Smooth muscle cell (in vitro differentiated cells): ENCODE data around the gene CHKA. TPM values are rescaled to one million over a fixed set of nuclear protein-coding genes. Genes with fewer than 3 reads are reported as not detected.

ENCODE experiments used
- DNase-seq: peaks from one replicate; lab custom pipeline; 2025; ENCODE audit not compliant: unreplicated experiment; lab: John Stamatoyannopoulos, UW
- H2AFZ ChIP-seq: fragments of 200-600 bp; sonication (generic); 2 replicates; pipeline ENCODE4 v1.6.0; 2016; ENCODE audit warnings: antibody characterized with exemption, low read depth, mild to moderate bottlenecking
- H3F3A ChIP-seq: fragments of 200-600 bp; sonication (generic); 2 replicates; pipeline ENCODE4 v1.6.0; 2017; ENCODE audit warnings: antibody characterized with exemption, low read depth
- H3K27ac ChIP-seq: fragments of 200-600 bp; sonication (generic); 2 replicates; pipeline ENCODE4 v1.5.1; 2016; ENCODE audit warnings: low read depth, mild to moderate bottlenecking
- H3K27me3 ChIP-seq: fragments of 200-600 bp; sonication (generic); 2 replicates; pipeline ENCODE4 v1.6.1; 2016; ENCODE audit warnings: low read depth, mild to moderate bottlenecking
- H3K36me3 ChIP-seq: fragments of 200-600 bp; sonication (generic); 2 replicates; pipeline ENCODE4 v1.5.1; 2016; ENCODE audit warnings: low read depth
- H3K4me1 ChIP-seq: fragments of 200-600 bp; sonication (generic); 2 replicates; pipeline ENCODE4 v1.5.1; 2016; ENCODE audit warnings: low read depth
- H3K4me2 ChIP-seq: fragments of 200-600 bp; sonication (generic); 2 replicates; pipeline ENCODE4 v1.6.0; 2016; ENCODE audit warnings: mild to moderate bottlenecking
- H3K4me3 ChIP-seq: fragments of 200-600 bp; sonication (generic); 2 replicates; pipeline ENCODE4 v1.5.1; 2016; ENCODE audit warnings: mild to moderate bottlenecking
- H3K79me2 ChIP-seq: fragments of 200-600 bp; sonication (generic); 2 replicates; pipeline ENCODE4 v1.6.0; 2016; ENCODE audit warnings: low read depth, mild to moderate bottlenecking
- H3K9ac ChIP-seq: fragments of 200-600 bp; sonication (generic); 2 replicates; pipeline ENCODE4 v1.6.0; 2016; ENCODE audit warnings: low read depth
- H3K9me3 ChIP-seq: fragments of 200-600 bp; sonication (generic); replicated peaks from 2 replicates; pipeline ENCODE4 v1.5.1; 2016; ENCODE audit warnings: low read depth
- H4K20me1 ChIP-seq: fragments of 200-600 bp; sonication (generic); 2 replicates; pipeline ENCODE4 v1.6.0; 2016; ENCODE audit warnings: low read depth
- WGBS: methylation state at CpG from one replicate; pipeline ENCODE4 v1.1.7; 2016; ENCODE audit warnings: low lambda C conversion rate; 5-methylcytosine and 5-hydroxymethylcytosine counted together
- polyA plus RNA-seq: library from polyadenylated mRNA; unstranded; fragments of >200 nt; fragmentation: Nextera tagmentation; extraction: Ambion mirVana; gene quantifications from 2 replicates; pipeline ENCODE4 v1.2.1, GENCODE V29; 2016
- total RNA-seq: library from RNA; depleted of rRNA; stranded (reverse); fragments of >200 nt; gene quantifications from 2 replicates; pipeline ENCODE4 v1.2.3, GENCODE V29; 2014
- TF ChIP-seq, protein P1 (sequence below): fragments of 200-600 bp; sonication (generic); IDR thresholded peaks from 2 replicates; pipeline ENCODE4 v1.5.1; 2017; ENCODE audit warnings: borderline replicate concordance, mild to moderate bottlenecking, antibody characterized with exemption; ENCODE audit not compliant: insufficient read depth, poor library complexity, severe bottlenecking

CHKA gene
- total RNA-seq (15.9 and 31.1 TPM in 2 replicates), polyA plus RNA-seq (19.9 and 21.7 TPM in 2 replicates)

DNA sequence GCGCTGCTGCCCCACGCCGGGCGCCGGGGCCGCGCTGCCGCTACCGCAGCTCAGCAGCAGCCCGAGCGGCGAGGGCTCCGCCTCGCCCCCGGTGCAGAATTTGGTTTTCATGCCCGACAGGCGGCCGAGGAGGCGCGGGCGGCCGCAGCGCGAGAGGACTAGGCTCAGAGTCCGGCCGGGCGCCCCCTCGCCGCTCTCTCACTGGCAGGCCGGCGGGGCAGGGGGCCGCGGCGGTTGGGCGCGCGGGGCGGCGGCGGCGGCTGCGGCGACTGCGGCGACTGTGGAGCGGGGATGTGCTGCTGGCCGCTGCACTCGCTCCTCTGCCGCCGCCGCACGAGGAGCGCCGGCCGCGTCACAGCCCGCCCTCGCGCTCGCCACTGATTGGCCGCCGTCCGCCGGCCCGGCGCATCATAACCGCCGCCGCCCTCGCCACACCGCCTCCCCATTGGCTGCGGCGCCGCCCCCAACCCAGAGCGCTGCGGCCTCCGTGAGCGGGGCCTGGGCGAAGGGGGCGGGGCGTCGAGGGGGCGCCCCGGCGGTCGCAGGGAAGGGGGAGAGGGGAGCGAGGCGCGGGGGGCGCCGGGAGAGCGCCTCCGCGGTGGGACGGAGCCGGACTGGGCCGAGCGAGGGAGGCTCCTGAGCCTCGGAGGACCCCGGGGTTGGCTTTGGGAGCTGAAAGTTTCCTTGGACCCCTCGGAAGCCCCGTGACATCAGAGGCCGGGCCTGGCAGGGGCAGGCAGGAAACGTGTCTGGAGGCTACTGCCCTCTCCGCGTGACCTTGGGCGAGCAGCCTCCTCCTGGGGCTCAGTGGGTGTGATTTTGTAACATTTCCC is at the start of gene CHKA:
Gene CHKA (minus strand): TSS at position 322 of the 833 bp plus-strand sequence. CDS start 211 bp downstream, at position 111.
- peak; percentile 80 for DNase-seq
- peaks cover 21% of the 10 kb centered on the region for H3K4me1 ChIP-seq
- peaks cover 35% of the 10 kb centered on the region for H3K79me2 ChIP-seq
- no peaks in the 10 kb centered on the region for H3K9me3 ChIP-seq
- no peaks in the 10 kb centered on the region for H3K27me3 ChIP-seq
- H3F3A ChIP-seq, result peaks cover 14% of the 10 kb centered on the region
- H3K4me2 ChIP-seq, result peak within 1 kb of the TSS; percentile 91
- WGBS, result 2% methylated on average over 26 of the region's 107 CpGs
- peak within 1 kb of the TSS; percentile 78 for H2AFZ ChIP-seq
- H3K27ac ChIP-seq, result peak within 1 kb of the TSS; percentile 97
- H4K20me1 ChIP-seq, result peaks cover 41% of the 10 kb centered on the region
- peak within 1 kb of the TSS; percentile 95 for H3K9ac ChIP-seq
- H3K4me3 ChIP-seq, result peak within 1 kb of the TSS; percentile 78
- TF ChIP-seq, protein P1, sequence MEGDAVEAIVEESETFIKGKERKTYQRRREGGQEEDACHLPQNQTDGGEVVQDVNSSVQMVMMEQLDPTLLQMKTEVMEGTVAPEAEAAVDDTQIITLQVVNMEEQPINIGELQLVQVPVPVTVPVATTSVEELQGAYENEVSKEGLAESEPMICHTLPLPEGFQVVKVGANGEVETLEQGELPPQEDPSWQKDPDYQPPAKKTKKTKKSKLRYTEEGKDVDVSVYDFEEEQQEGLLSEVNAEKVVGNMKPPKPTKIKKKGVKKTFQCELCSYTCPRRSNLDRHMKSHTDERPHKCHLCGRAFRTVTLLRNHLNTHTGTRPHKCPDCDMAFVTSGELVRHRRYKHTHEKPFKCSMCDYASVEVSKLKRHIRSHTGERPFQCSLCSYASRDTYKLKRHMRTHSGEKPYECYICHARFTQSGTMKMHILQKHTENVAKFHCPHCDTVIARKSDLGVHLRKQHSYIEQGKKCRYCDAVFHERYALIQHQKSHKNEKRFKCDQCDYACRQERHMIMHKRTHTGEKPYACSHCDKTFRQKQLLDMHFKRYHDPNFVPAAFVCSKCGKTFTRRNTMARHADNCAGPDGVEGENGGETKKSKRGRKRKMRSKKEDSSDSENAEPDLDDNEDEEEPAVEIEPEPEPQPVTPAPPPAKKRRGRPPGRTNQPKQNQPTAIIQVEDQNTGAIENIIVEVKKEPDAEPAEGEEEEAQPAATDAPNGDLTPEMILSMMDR, result no peak
- no peaks in the 10 kb centered on the region for H3K36me3 ChIP-seq

DNA sequence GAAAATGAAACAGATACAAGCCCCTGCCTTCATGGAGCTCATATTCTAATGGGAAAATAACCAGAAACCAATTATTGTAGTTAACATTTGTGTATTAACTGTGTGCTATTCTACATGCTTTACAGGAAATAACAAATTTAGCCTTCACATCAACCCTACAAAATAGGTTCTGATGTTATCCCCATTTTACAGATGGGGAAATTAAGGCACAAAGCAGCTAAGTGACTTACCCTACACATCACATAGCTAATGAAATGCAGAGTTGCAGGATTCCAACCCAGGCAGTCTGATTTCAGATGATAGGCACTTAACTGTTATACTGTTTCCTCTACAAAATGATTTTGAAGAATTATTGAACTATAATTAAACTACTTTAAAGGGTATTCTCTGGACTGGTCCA is 48.3 kb upstream of the CHKA start:
- Histone ChIP-seq H2AFZ (no peak overlapping the region), H3K4me3 (no peak overlapping the region), H4K20me1 (peaks cover 5% of the 10 kb centered on the region), H3K9ac (no peak overlapping the region), H3K79me2 (no peaks in the 10 kb centered on the region), H3K4me2 (no peak overlapping the region), H3K36me3 (peaks cover 41% of the 10 kb centered on the region), H3K27ac (no peak overlapping the region), H3F3A (no peaks in the 10 kb centered on the region), H3K4me1 (no peaks in the 10 kb centered on the region), H3K27me3 (no peaks in the 10 kb centered on the region), H3K9me3 (no peaks in the 10 kb centered on the region)
- TF ChIP-seq, protein P1, result no peak
- DNase-seq, result no peak

DNA sequence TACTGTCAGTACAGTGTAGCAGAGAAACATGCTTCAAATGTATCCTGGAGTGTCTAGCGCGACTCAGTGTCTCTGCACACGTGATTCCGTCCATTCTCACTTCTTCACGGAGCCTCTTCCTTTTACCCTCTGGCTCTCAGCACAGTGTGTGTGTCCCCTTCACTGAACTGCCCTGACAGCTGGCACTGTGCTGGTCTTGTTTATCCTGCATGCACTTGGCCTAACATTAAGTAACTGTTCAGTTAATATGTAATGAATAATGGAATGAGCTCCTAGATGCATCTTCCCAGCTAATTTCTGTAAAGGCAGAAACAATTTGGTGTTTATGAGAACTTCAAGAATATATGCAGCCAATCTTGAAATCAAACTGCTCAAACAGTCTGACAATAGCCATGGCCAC is 47.5 kb upstream of the CHKA start:
- Histone ChIP-seq H3K27me3 (no peaks in the 10 kb centered on the region), H4K20me1 (peaks cover 5% of the 10 kb centered on the region), H3K27ac (no peak overlapping the region), H3K4me2 (no peak overlapping the region), H3K36me3 (peaks cover 33% of the 10 kb centered on the region), H3K9ac (no peak overlapping the region), H3K79me2 (no peaks in the 10 kb centered on the region), H3K9me3 (no peaks in the 10 kb centered on the region), H2AFZ (no peak overlapping the region), H3K4me1 (no peaks in the 10 kb centered on the region), H3F3A (no peaks in the 10 kb centered on the region), H3K4me3 (no peak overlapping the region)
- TF ChIP-seq, protein P1, result no peak
- 98% methylated on average over 5 of the region's 5 CpGs for WGBS
- no peak for DNase-seq

DNA sequence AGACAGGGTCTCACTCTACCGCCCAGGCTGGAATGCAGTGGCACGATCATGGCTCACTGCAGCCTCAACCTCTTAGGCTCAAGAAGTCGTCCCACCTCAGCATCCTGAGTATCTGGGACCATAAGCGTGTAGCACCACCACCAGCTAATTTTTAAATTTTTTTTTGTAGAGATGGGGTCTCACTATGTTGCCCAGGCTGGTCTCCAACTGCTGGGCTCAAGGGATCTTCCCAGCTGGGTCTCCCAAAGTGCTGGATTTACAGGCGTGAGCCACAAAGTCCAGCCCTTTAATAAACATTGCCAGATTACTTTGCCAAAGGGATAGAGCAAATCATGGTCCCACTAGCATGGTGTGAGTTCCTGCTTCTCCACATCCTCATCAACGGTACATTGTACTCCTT is 46.3 kb upstream of the CHKA start:
- DNase-seq, result no peak
- 93% methylated on average over 6 of the region's 6 CpGs for WGBS
- H3F3A ChIP-seq, result no peaks in the 10 kb centered on the region
- H2AFZ ChIP-seq, result no peak overlapping the region
- H3K36me3 ChIP-seq, result peaks cover 29% of the 10 kb centered on the region
- no peaks in the 10 kb centered on the region for H3K9me3 ChIP-seq
- no peaks in the 10 kb centered on the region for H3K79me2 ChIP-seq
- peaks cover 2% of the 10 kb centered on the region for H4K20me1 ChIP-seq
- TF ChIP-seq, protein P1, result no peak
- no peak overlapping the region for H3K9ac ChIP-seq
- H3K27me3 ChIP-seq, result no peaks in the 10 kb centered on the region
- H3K4me1 ChIP-seq, result no peaks in the 10 kb centered on the region
- no peak overlapping the region for H3K4me2 ChIP-seq
- H3K27ac ChIP-seq, result no peak overlapping the region
- H3K4me3 ChIP-seq, result no peak overlapping the region
